HG03095 (cell line): ENCODE data around the gene ALDH5A1.

ENCODE experiments used
- ATAC-seq: cut with Tn5 transposase; IDR thresholded peaks from one replicate; pipeline ENCODE4 v1.9.1; 2021; ENCODE audit warnings: moderate library complexity; ENCODE audit not compliant: unreplicated experiment

ALDH5A1 gene

GRCh38 chr6:24565196-24565595 lies 70.4 kb downstream of the ALDH5A1 start:
- no peak for ATAC-seq

GRCh38 chr6:24566020-24566767 lies 71.4 kb downstream of the ALDH5A1 start:
- ATAC-seq: no peak

- ATAC-seq: no peak
These were observed 73.9 kb downstream of the ALDH5A1 start for GRCh38 chr6:24568683-24569082.

- ATAC-seq: no peak
These were observed 75.0 kb downstream of the ALDH5A1 start for GRCh38 chr6:24569811-24570210.

GRCh38 chr6:24571361-24571760 lies 76.6 kb downstream of the ALDH5A1 start:
- no peak for ATAC-seq

GRCh38 chr6:24574809-24575208 lies 80.0 kb downstream of the ALDH5A1 start:
- peak; percentile 84 for ATAC-seq

- no peak for ATAC-seq
These were observed 81.7 kb downstream of the ALDH5A1 start for GRCh38 chr6:24576447-24576846.

GRCh38 chr6:24581084-24581669 lies 86.4 kb downstream of the ALDH5A1 start:
- no peak for ATAC-seq

GRCh38 chr6:24583463-24584381 lies 89.0 kb downstream of the ALDH5A1 start:
- ATAC-seq: peak; percentile 62

- no peak for ATAC-seq
These were observed 89.6 kb downstream of the ALDH5A1 start for GRCh38 chr6:24584382-24584720.
